D721Med (cell line): ENCODE measurements around the gene DEAF1.

Experiments used
- DNase-seq: peaks from one replicate; pipeline ENCODE4 v3.0.0; 2011; ENCODE audit warnings: low spot score; ENCODE audit not compliant: insufficient read length
- FAIRE-seq: peaks from 2 replicates; lab custom pipeline; 2011; peaks lifted over from hg19 to GRCh38; lab: Jason Lieb, UNC
- TF ChIP-seq, protein P1 (sequence below): IDR thresholded peaks from 2 replicates; pipeline ENCODE4 v1.5.1; 2012; ENCODE audit warnings: mild to moderate bottlenecking, control low read depth; ENCODE audit not compliant: insufficient read depth; ENCODE audit errors: missing control alignments

Gene DEAF1

DNA sequence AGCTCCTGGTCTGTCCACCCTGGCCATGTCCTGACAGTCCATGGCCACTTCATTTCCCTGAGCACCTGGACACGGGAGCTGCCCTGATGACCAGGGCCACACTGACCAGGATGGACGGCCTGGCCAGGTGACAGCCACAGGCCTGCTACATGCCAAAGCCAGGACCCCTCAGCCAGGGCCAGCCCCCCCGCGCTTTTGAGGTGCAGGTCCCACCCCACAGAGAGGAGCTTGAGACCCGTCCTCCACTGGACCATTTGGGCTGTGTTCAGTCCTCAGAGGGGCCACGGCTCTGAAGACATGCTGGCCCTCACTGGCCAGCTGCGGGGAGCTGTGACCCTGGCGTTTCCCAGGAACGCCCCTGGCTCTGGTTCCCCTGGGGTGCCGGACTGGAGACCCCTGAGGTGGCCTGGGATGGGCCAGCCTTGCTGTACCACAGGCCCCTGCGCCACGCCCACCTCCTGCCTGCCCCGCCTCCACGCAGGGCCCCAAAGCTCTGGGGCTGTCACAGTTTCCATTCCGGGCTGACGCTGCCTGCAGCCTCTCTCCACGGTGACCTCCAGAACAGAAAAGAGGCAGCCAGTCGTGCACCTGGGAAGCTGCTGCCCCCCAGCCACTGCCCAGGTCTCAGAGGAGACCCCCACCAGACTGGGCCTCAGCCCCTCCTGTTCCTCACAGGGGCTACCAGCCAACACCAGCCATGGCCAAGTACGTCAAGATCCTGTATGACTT lies 29.2 kb upstream of the DEAF1 start:
- TF ChIP-seq, protein P1, sequence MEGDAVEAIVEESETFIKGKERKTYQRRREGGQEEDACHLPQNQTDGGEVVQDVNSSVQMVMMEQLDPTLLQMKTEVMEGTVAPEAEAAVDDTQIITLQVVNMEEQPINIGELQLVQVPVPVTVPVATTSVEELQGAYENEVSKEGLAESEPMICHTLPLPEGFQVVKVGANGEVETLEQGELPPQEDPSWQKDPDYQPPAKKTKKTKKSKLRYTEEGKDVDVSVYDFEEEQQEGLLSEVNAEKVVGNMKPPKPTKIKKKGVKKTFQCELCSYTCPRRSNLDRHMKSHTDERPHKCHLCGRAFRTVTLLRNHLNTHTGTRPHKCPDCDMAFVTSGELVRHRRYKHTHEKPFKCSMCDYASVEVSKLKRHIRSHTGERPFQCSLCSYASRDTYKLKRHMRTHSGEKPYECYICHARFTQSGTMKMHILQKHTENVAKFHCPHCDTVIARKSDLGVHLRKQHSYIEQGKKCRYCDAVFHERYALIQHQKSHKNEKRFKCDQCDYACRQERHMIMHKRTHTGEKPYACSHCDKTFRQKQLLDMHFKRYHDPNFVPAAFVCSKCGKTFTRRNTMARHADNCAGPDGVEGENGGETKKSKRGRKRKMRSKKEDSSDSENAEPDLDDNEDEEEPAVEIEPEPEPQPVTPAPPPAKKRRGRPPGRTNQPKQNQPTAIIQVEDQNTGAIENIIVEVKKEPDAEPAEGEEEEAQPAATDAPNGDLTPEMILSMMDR = no peak
- no peak for DNase-seq
- no peak for FAIRE-seq

DNA sequence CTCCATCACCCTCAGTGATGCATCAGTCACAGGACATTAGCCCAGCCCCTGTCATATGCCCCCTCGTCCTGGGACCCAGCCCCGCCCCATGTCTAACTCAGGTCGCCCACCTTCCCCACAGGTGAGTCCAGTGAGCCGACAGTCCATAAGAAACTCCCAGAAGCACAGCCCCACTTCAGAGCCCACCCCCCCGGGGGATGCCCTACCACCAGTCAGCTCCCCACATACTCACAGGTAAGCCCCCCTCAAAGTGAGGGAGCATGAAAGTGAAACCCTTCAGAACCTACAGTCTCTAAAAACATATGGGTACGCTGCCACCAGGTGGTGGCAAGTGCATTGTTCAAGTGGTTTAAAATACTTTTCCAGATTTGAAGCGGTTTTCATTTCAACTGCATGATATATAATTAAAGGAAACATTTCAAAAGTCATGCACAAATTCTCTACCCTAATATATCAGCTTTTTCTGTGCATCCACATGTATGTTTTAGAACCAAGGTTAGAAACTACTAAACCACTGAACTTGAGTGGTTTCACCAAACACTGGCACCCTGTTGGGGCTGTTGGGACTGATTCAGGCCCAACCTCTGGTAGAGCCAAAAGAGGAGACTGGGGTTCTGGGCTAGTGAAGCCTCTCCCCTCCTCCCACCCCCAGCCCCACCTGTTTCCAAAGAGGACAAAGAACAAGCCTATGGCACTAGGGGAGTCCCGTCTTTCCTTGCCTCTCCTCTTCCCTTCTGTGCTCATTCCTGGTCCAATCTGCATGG lies 28.3 kb upstream of the DEAF1 start:
- DNase-seq = no peak
- FAIRE-seq = no peak

DNA sequence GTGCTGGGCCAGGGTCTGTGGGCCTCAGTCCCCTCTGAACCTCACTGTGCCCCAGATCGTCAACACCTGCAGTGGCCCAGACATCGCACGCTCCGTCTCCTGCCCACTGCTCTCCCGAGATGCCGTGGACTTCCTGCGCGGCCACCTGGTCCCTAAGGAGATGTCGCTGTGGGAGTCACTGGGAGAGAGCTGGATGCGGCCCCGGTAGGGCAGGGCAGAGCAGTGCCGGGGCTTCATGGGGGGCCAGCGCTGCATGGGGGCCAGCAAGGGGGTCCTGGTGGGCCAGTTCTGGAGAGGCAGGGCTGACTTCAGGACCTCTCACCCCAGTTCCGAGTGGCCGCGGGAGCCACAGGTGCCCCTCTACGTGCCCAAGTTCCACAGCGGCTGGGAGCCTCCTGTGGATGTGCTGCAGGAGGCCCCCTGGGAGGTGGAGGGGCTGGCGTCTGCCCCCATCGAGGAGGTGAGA lies 27.4 kb upstream of the DEAF1 start:
- TF ChIP-seq, protein P1 = no peak
- no peak for DNase-seq
- FAIRE-seq = no peak

More for the DNA sequence above, 28.3 kb upstream of the DEAF1 start:
- TF ChIP-seq, protein P1 = peak; percentile 57

DNA sequence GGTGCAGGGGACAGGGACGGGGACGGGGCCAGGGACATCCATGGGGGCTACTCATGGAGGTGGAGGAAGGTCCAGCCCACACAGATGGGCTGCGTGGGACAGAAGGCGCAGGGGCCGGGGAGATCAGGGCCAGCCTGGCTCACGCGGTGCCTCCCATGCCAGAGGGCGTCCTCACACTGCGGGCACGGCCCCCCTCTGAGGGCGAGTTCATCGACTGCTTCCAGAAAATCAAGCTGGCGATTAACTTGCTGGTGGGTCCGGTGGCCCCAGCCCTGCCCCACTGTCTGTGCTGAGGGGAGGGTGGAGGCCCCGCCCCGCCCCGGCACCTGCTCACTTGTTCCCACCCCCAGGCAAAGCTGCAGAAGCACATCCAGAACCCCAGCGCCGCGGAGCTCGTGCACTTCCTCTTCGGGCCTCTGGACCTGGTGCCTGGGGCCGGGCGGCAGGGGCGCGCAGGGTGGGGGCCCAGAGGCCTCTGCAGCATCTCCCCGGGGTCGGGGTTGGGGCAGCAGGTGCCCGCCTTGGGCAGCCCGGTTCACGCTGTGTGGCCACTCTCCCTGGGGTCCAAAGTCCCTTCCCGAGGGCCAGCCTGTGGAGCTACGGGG lies 26.8 kb upstream of the DEAF1 start:
- no peak for FAIRE-seq

DNA sequence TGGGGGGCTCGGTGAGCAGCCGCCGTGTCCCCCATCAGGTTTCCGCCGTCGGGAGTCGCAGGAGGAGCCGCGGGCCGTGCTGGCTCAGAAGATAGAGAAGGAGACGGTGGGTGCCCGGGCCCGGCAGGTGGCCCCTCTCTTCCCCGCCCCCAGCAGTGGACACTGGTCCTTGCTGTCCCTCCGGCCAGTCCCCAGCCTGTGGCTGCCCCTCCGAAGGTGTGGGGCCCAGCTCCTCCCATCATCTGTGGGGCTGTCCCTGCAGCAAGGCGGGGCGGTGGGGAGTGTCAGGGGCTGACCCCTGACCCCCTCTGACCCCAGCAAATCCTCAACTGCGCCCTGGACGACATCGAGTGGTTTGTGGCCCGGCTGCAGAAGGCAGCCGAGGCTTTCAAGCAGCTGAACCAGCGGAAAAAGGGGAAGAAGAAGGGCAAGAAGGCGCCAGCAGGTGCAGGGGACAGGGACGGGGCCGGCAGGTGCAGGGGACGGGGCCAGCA lies 26.3 kb upstream of the DEAF1 start:
- TF ChIP-seq, protein P1 = no peak
- no peak for DNase-seq
- FAIRE-seq = no peak

More for the DNA sequence above, 26.8 kb upstream of the DEAF1 start:
- no peak for DNase-seq
- TF ChIP-seq, protein P1 = no peak

DNA sequence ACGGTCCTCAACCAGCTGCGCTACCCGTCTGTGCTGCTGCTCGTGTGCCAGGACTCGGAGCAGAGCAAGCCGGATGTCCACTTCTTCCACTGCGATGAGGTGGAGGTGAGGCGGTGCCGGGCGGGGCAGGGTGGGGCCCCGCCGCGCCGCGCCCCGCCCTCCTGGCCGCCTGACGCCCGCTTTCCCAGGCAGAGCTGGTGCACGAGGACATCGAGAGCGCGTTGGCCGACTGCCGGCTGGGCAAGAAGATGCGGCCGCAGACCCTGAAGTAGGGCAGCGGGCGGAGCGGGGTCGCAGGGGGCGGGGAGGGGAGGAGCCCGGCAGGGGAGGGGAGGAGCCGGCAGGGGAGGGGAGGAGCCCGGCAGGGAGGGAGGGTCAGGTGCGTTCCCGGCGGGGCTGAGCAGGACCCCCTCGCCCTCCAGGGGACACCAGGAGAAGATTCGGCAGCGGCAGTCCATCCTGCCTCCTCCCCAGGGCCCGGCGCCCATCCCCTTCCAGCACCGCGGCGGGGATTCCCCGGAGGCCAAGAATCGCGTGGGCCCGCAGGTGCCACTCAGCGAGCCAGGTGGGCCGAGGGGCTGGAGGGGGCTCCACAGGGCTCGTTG lies 25.7 kb upstream of the DEAF1 start:
- DNase-seq (peak; percentile 47), FAIRE-seq (no peak)
- TF ChIP-seq, protein P1 = no peak
